GM10248 (cell line): ENCODE results near the gene PIGU.

Source experiments
- CTCF ChIA-PET: fragments of 300-600 bp; sonication (Branson Sonifier 250); formaldehyde crosslinking; extraction: SDS; loops from one replicate; lab custom pipeline; 2021; ENCODE audit warnings: antibody characterized with exemption; lab: Yijun Ruan, JAX
- POLR2A ChIA-PET: fragments of 350-650 bp; sonication (Branson Sonifier 250); formaldehyde crosslinking; extraction: SDS; loops from one replicate; lab custom pipeline; 2020; ENCODE audit warnings: antibody characterized with exemption; lab: Yijun Ruan, JAX
- DNase-seq: peaks from one replicate; pipeline ENCODE4 v3.0.0; 2012; ENCODE audit errors: extremely low spot score
- CTCF ChIP-seq: IDR thresholded peaks from 2 replicates; pipeline ENCODE4 v1.5.1; 2012; ENCODE audit warnings: mild to moderate bottlenecking, low read depth; ENCODE audit errors: extremely low read depth, missing control alignments, control extremely low read depth

Gene PIGU

GRCh38 chr20:34537651-34538050 is 139.2 kb downstream of the PIGU start:
- ChIA-PET CTCF (interaction anchor here (0.8 to 6.4 kb wide), 16 partner anchors 7 to 278 kb away, joined by 3 to 56 read pairs (median 4); partner anchors contain the start of gene DYNLRB1), POLR2A (no interaction called here)
- no peak for DNase-seq
- no peak for TF ChIP-seq CTCF

GRCh38 chr20:34536798-34537394 is 140.0 kb downstream of the PIGU start:
- ChIA-PET CTCF (interaction anchor here (1.0 to 6.4 kb wide), 6 partner anchors 12 to 235 kb away, joined by 4 to 56 read pairs (median 17); partner anchors contain the start of gene DYNLRB1), POLR2A (no interaction called here)
- peak; percentile 28 for TF ChIP-seq CTCF

GRCh38 chr20:34535857-34536256 is 141.0 kb downstream of the PIGU start:
- DNase-seq: no peak
- ChIA-PET POLR2A (no interaction called here), CTCF (interaction anchor here (1.8 to 6.4 kb wide), 3 partner anchors 19 to 223 kb away, joined by 4 to 56 read pairs (median 29); partner anchors contain the start of gene DYNLRB1)
- TF ChIP-seq CTCF: no peak

More at GRCh38 chr20:34536798-34537394, 140.0 kb downstream of the PIGU start:
- no peak for DNase-seq

- DNase-seq: no peak
- no peak for TF ChIP-seq CTCF
- POLR2A ChIA-PET: no interaction called here
- CTCF ChIA-PET: interaction anchor here (1.3 kb wide), 1 partner anchor 234 kb away, joined by 3 read pairs; no protein-coding TSS in a partner anchor
Measured at GRCh38 chr20:34535301-34535840, 141.5 kb downstream of the PIGU start.

- ChIA-PET CTCF (interaction anchor here (0.9 to 1.3 kb wide), 2 partner anchors 173 to 235 kb away, joined by 3 to 5 read pairs; no protein-coding TSS in a partner anchor), POLR2A (no interaction called here)
- no peak for TF ChIP-seq CTCF
- no peak for DNase-seq
Measured at GRCh38 chr20:34534391-34535165, 142.3 kb downstream of the PIGU start.

GRCh38 chr20:34532756-34533155 is 144.1 kb downstream of the PIGU start:
- CTCF ChIA-PET: interaction anchor here (1.0 to 3.9 kb wide), 5 partner anchors 7 to 237 kb away, joined by 3 to 24 read pairs (median 7); partner anchors contain the start of gene DYNLRB1
- no peak for TF ChIP-seq CTCF
- POLR2A ChIA-PET: no interaction called here
- no peak for DNase-seq
